Liver (tissue), 9 donors: ENCODE data around the gene TMEM87A. TPM values are rescaled to one million over a fixed set of nuclear protein-coding genes. Genes with fewer than 3 reads are reported as not detected.
"Not testable (repeated sequence)": the region's sequence is repeated elsewhere in the genome, so short reads cannot be mapped to it uniquely, and the experiment has no call there.

Source experiments
- DNase-seq: peaks from one replicate; pipeline ENCODE4 v3.0.0-alpha.2; 2017; ENCODE audit warnings: low spot score
- H3K27ac ChIP-seq, 2 donors: one replicate each; pipeline ENCODE4 v1.7.0; 2013; ENCODE audit warnings: inconsistent platforms in 2 of 2, low read length in 2 of 2, control low read depth in 1 of 2, low read depth in 1 of 2, mild to moderate bottlenecking in 1 of 2
- H3K27me3 ChIP-seq, 4 donors: one replicate each; pipeline versions ENCODE4 v1.6.1 to v1.7.0; 2013; ENCODE audit warnings: low read length in 3 of 4, inconsistent platforms in 1 of 4, mild to moderate bottlenecking in 1 of 4, moderate library complexity in 1 of 4; ENCODE audit not compliant: control insufficient read depth in 4 of 4, insufficient read depth in 4 of 4
- H3K36me3 ChIP-seq, 4 donors: one replicate each; pipeline versions ENCODE4 v1.6.1 to v1.7.0; 2013; ENCODE audit warnings: low read length in 3 of 4, mild to moderate bottlenecking in 3 of 4, low read depth in 1 of 4, moderate library complexity in 1 of 4; ENCODE audit not compliant: control insufficient read depth in 4 of 4, insufficient read depth in 3 of 4
- H3K4me1 ChIP-seq, 4 donors: one replicate each; pipeline versions ENCODE4 v1.6.1 to v1.7.0; 2013; ENCODE audit warnings: low read length in 3 of 4, mild to moderate bottlenecking in 3 of 4, moderate library complexity in 1 of 4; ENCODE audit not compliant: control insufficient read depth in 4 of 4, insufficient read depth in 4 of 4
- H3K4me3 ChIP-seq, 3 donors: one replicate each; pipeline versions ENCODE4 v1.6.1 to v1.7.0; 2013; ENCODE audit warnings: low read length in 3 of 3, control low read depth in 1 of 3, low read depth in 1 of 3, mild to moderate bottlenecking in 1 of 3
- H3K9ac ChIP-seq, 2 donors: one replicate each; pipeline ENCODE4 v1.7.0; 2013; ENCODE audit warnings: low read length in 2 of 2, mild to moderate bottlenecking in 2 of 2, moderate library complexity in 2 of 2, control low read depth in 1 of 2, low read depth in 1 of 2
- H3K9me3 ChIP-seq, 4 donors: one replicate each; pipeline versions ENCODE4 v1.6.1 to v1.7.0; 2013; ENCODE audit warnings: low read length in 3 of 4; ENCODE audit not compliant: control insufficient read depth in 4 of 4
- EGR1 ChIP-seq, 2 donors: IDR thresholded peaks; 2 replicates each; pipeline ENCODE4 v1.6.1; 2016 to 2018; ENCODE audit warnings: antibody characterized with exemption in 2 of 2, low read depth in 2 of 2
- FOXA1 ChIP-seq: IDR thresholded peaks from 2 replicates; pipeline ENCODE4 v1.6.1; 2016; ENCODE audit warnings: antibody characterized with exemption
- FOXA2 ChIP-seq: IDR thresholded peaks from 2 replicates; pipeline ENCODE4 v1.6.1; 2016; ENCODE audit warnings: antibody characterized with exemption
- GABPA ChIP-seq, 2 donors: IDR thresholded peaks in 1 of 2; conservative IDR thresholded peaks in 1 of 2; 2 replicates each; pipeline ENCODE4 v1.6.1; 2016; ENCODE audit warnings: antibody characterized with exemption in 2 of 2, mild to moderate bottlenecking in 1 of 2, moderate library complexity in 1 of 2
- HNF4A ChIP-seq, 2 donors: conservative IDR thresholded peaks; 2 replicates each; pipeline ENCODE4 v1.6.1; 2016; ENCODE audit warnings: antibody characterized with exemption in 2 of 2, mild to moderate bottlenecking in 2 of 2
- HNF4G ChIP-seq: IDR thresholded peaks from 2 replicates; pipeline ENCODE4 v1.6.1; 2016; ENCODE audit warnings: antibody characterized with exemption
- RAD21 ChIP-seq, 2 donors: IDR thresholded peaks; 2 replicates each; pipeline ENCODE4 v1.6.1; 2016; ENCODE audit warnings: antibody characterized with exemption in 2 of 2, mild to moderate bottlenecking in 2 of 2
- RXRA ChIP-seq, 2 donors: IDR thresholded peaks; 2 replicates each; pipeline ENCODE4 v1.6.1; 2017 to 2018; ENCODE audit warnings: antibody characterized with exemption in 2 of 2, mild to moderate bottlenecking in 1 of 2
- SP1 ChIP-seq: IDR thresholded peaks from 2 replicates; pipeline ENCODE4 v1.6.1; 2018; ENCODE audit warnings: antibody characterized with exemption, mild to moderate bottlenecking
- YY1 ChIP-seq: IDR thresholded peaks from 2 replicates; pipeline ENCODE4 v1.6.1; 2016; ENCODE audit warnings: antibody characterized with exemption, mild to moderate bottlenecking
- ZBTB33 ChIP-seq: IDR thresholded peaks from 2 replicates; pipeline ENCODE4 v1.6.1; 2016; ENCODE audit warnings: antibody characterized with exemption
- WGBS: extraction: QIAGEN DNeasy Blood & Tissue Kit; methylation state at CpG from one replicate; pipeline ENCODE4 v1.1.7; 2013; 5-methylcytosine and 5-hydroxymethylcytosine counted together
- polyA plus RNA-seq, 2 donors: library from polyadenylated mRNA; stranded (reverse) in 1 of 2; unstranded in 1 of 2; fragments of 200-250 nt in 1 of 2; fragments of >200 nt in 1 of 2; fragmentation: Nextera tagmentation in 1 of 2; extraction: Ambion mirVana in 1 of 2; gene quantifications; one replicate each; pipeline versions ENCODE4 v1.2.1 to v1.2.3, GENCODE V29; 2013 to 2015
- total RNA-seq, 2 donors: library from RNA; depleted of rRNA; stranded (reverse); fragments of >200 nt; gene quantifications; one replicate each; pipeline ENCODE4 v1.2.3, GENCODE V29; 2014
- TF ChIP-seq, protein P1 (sequence below): fragments of 150-350 bp; IDR thresholded peaks from 2 replicates; pipeline ENCODE4 v1.5.1; 2017; ENCODE audit warnings: improper control_type of control experiment, low read depth, low read length; ENCODE audit not compliant: missing input control
- TF ChIP-seq, protein P2 (sequence below): IDR thresholded peaks from 2 replicates; pipeline ENCODE4 v1.6.1; 2016; ENCODE audit warnings: antibody characterized with exemption
- TF ChIP-seq, protein P3 (sequence below): IDR thresholded peaks from 2 replicates; pipeline ENCODE4 v1.6.1; 2016; ENCODE audit warnings: antibody characterized with exemption, mild to moderate bottlenecking
- donor health status: healthy.
- donor health status: healthy.
- donor health status: healthy.
- donor health status: healthy.
- donor health status: healthy.

TMEM87A gene
- total and polyA plus RNA-seq, 4 donors: 9.2 to 27.3 (median 21.8) TPM

DNA sequence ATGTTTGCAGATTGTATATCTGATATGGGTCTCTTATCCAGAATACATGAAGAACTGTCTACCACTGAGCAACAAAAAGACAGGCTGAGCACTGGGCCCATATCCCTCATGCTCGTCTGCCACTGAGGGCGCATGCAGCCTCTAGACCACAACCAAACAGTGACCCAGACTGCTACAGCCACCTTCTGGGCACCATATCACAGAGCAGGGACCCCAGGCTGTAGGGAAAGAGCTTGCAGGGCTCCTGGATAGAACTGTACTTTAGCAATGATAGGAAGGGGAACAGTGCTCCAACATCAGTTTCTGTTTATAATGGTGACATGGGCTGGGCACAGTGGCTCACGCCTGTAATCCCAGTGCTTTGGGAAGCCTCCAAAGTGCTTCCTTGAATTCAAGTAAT lies 40.2 kb upstream of the TMEM87A start:
- DNase-seq: no peak
- Histone ChIP-seq H3K9ac (no peak overlapping the region), H3K27me3 (no peaks in the 10 kb centered on the region), H3K4me1 (peaks cover 0 to 9% (median 4%) of the 10 kb centered on the region in 4 donors), H3K27ac (no peak overlapping the region), H3K4me3 (no peak overlapping the region), H3K36me3 (peaks cover 0 to 24% (median 20%) of the 10 kb centered on the region in 4 donors), H3K9me3 (no peaks in the 10 kb centered on the region)
- 56% methylated on average over 3 of the region's 3 CpGs for WGBS
- TF ChIP-seq GABPA (IDR thresholded peaks at IDR 0.05 in 1 of 2, conservative IDR thresholded peaks at IDR 0.05 in 1 of 2) (no peak), RAD21 (IDR thresholded peaks at IDR 0.05) (peak; percentile 28 to 68), FOXA1 (no peak), HNF4G (no peak)

DNA sequence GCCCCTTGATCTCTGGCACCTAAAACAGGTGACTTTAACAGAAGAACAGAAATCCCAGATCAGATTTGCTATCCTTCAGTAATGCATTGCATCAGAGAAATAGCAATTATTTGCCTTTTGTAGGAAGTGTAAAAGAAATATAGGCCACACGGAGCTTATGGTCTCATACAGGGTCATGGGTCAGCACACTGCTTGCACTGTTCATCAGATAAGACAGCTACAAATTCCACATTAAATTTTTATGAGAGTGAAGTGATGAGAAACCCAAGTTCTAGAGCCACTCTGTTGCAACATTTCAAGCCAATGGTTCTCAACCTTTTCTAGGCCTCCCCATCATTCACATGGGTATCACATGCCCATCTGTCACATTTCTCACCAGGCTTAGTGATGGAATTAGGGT lies 33.4 kb upstream of the TMEM87A start:
- no peak overlapping the region for H3K27ac ChIP-seq
- H3K9ac ChIP-seq: no peak overlapping the region
- TF ChIP-seq, protein P1, sequence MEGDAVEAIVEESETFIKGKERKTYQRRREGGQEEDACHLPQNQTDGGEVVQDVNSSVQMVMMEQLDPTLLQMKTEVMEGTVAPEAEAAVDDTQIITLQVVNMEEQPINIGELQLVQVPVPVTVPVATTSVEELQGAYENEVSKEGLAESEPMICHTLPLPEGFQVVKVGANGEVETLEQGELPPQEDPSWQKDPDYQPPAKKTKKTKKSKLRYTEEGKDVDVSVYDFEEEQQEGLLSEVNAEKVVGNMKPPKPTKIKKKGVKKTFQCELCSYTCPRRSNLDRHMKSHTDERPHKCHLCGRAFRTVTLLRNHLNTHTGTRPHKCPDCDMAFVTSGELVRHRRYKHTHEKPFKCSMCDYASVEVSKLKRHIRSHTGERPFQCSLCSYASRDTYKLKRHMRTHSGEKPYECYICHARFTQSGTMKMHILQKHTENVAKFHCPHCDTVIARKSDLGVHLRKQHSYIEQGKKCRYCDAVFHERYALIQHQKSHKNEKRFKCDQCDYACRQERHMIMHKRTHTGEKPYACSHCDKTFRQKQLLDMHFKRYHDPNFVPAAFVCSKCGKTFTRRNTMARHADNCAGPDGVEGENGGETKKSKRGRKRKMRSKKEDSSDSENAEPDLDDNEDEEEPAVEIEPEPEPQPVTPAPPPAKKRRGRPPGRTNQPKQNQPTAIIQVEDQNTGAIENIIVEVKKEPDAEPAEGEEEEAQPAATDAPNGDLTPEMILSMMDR: no peak
- no peaks in the 10 kb centered on the region for H3K9me3 ChIP-seq
- no peak for DNase-seq
- 78% methylated on average over 1 of the region's 1 CpG for WGBS
- no peak overlapping the region for H3K4me3 ChIP-seq
- H3K27me3 ChIP-seq: no peaks in the 10 kb centered on the region
- no peaks in the 10 kb centered on the region for H3K4me1 ChIP-seq
- H3K36me3 ChIP-seq: peaks cover 0 to 39% (median 29%) of the 10 kb centered on the region in 4 donors

DNA sequence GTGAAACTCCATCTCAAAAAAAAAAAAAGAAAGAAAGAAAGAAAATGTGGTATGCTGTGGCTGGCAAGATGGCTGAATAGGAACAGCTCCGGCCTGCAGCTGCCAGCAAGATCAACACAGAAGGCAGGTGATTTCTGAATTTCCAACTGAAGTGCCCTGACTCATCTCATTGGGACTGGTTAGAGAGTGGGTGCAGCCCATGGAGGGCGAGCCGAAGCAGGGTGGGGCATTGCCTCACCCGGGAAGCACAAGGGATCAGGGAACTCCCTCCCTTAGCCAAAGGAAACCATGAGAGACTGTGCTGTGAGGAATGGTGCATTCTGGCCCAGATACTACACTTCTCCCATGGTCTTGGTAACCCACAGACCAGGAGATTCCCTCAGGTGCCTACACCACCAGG lies 27.8 kb upstream of the TMEM87A start:
- not testable (repeated sequence) for H3K4me3 ChIP-seq, DNase-seq, H3K9me3 ChIP-seq

DNA sequence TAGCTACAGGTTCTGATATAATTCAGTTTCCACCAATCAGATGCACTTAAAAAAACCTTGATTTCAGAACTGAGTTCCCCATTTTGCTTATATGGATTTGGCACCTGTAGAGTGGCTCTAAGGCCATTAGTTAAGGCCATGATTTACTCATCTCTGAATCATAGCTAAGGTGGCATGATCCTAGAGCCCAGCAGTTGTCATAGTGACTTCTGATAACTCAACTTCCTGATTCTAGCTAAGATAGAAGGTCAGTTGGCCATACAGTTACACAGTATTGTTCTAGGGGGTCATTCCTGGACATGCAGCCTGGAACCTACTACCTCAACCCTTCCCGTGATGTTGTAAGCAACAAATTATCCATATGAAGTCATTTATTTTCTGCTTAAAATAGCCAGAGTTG lies 15.9 kb upstream of the TMEM87A start:
- no peaks in the 10 kb centered on the region for H3K27me3 ChIP-seq
- no peak overlapping the region for H3K4me3 ChIP-seq
- WGBS: 100% methylated on average over 1 of the region's 1 CpG
- H3K9ac ChIP-seq: no peak overlapping the region
- H3K27ac ChIP-seq: no peak overlapping the region
- DNase-seq: no peak
- H3K4me1 ChIP-seq: peaks cover 8 to 23% (median 20%) of the 10 kb centered on the region in 4 donors
- H3K9me3 ChIP-seq: no peaks in the 10 kb centered on the region
- peaks cover 4 to 27% (median 23%) of the 10 kb centered on the region in 4 donors for H3K36me3 ChIP-seq
- TF ChIP-seq YY1 (no peak), SP1 (no peak), FOXA2 (no peak), ZBTB33 (no peak), HNF4A (conservative IDR thresholded peaks at IDR 0.05) (no peak), RXRA (IDR thresholded peaks at IDR 0.05) (no peak), HNF4G (no peak), EGR1 (IDR thresholded peaks at IDR 0.05; ENCODE audit: low read depth in 2 of 2) (no peak)
- TF ChIP-seq, protein P1: no peak
- TF ChIP-seq, protein P2, sequence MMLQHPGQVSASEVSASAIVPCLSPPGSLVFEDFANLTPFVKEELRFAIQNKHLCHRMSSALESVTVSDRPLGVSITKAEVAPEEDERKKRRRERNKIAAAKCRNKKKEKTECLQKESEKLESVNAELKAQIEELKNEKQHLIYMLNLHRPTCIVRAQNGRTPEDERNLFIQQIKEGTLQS: no peak
- TF ChIP-seq, protein P3, sequence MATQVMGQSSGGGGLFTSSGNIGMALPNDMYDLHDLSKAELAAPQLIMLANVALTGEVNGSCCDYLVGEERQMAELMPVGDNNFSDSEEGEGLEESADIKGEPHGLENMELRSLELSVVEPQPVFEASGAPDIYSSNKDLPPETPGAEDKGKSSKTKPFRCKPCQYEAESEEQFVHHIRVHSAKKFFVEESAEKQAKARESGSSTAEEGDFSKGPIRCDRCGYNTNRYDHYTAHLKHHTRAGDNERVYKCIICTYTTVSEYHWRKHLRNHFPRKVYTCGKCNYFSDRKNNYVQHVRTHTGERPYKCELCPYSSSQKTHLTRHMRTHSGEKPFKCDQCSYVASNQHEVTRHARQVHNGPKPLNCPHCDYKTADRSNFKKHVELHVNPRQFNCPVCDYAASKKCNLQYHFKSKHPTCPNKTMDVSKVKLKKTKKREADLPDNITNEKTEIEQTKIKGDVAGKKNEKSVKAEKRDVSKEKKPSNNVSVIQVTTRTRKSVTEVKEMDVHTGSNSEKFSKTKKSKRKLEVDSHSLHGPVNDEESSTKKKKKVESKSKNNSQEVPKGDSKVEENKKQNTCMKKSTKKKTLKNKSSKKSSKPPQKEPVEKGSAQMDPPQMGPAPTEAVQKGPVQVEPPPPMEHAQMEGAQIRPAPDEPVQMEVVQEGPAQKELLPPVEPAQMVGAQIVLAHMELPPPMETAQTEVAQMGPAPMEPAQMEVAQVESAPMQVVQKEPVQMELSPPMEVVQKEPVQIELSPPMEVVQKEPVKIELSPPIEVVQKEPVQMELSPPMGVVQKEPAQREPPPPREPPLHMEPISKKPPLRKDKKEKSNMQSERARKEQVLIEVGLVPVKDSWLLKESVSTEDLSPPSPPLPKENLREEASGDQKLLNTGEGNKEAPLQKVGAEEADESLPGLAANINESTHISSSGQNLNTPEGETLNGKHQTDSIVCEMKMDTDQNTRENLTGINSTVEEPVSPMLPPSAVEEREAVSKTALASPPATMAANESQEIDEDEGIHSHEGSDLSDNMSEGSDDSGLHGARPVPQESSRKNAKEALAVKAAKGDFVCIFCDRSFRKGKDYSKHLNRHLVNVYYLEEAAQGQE: no peak

More for the DNA sequence above, 27.8 kb upstream of the TMEM87A start:
- H3K9ac ChIP-seq, H3K4me1 ChIP-seq, H3K27ac ChIP-seq, H3K27me3 ChIP-seq: not testable (repeated sequence)
- WGBS: 96% methylated on average over 4 of the region's 4 CpGs
- H3K36me3 ChIP-seq: peaks cover 0 to 12% (median 11%) of the 10 kb centered on the region in 4 donors
